Measurements from ENCODE around the gene POU2AF2. TPM values are rescaled to one million over a fixed set of nuclear protein-coding genes. Genes with fewer than 3 reads are reported as not detected.
"Not testable (repeated sequence)": the region's sequence is repeated elsewhere in the genome, so short reads cannot be mapped to it uniquely, and the experiment has no call there.

POU2AF2 gene, protein sequence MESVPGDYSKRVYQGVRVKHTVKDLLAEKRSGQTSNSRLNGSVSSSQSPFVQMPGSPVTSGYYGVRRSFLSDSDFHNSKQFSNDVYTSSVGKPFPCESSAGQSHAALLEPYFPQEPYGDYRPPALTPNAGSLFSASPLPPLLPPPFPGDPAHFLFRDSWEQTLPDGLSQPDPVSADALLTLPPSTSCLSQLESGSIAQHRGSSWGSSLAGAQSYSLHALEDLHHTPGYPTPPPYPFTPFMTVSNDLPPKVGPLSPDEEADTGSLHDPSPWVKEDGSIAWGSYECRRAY
- total RNA-seq: not detected in 2 replicates

DNA sequence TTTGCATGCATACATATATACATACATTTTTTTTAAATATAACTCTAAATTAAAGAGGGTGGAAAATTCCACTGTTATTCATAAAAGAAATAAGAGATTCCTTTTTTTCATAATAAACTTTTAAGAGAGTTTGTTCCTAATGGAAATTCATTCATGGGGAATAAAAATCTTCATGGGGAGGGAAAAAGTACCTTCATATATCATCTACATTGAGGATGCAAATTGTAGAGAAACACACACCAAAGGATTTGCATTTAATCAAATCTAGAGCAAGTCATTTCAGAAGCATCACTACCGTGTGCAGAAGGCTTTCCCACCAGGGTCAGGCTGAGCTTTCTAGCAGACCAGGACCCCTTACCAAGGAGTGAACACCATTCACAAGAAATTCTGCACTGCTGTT lies at the start of gene POU2AF2:
TSS of gene POU2AF2 (plus strand) at position 301 of the 400 bp plus-strand sequence. CDS start 129 bp downstream, outside the sequence.
- DNase-seq (ENCODE audit: low read depth in 2 of 2): no peak

DNA sequence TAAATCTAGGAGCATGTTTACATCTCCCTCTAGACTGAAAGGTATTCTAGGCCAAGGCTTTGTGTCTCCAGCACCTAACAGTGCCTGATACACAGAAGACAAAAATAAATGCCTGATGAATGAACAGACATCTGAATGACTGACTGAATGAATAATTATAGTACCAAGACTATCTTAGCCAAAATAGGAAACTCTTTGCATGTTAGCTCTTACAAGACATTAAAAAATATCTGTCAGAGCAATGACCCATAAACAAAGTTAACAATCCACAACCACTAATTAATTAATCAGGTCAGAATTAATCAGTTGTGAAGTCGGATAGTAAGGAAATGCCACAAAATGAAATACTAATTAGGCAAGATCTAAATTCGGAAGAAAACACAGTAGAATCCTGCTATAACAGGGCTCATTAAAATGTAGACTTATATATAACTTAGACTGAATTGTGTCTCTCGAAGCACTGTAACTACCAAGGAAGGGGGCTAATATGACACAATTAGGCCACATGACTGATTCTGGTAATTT lies 45.5 kb upstream of the POU2AF2 start:
- DNase-seq (ENCODE audit: low read depth in 2 of 2): no peak

DNA sequence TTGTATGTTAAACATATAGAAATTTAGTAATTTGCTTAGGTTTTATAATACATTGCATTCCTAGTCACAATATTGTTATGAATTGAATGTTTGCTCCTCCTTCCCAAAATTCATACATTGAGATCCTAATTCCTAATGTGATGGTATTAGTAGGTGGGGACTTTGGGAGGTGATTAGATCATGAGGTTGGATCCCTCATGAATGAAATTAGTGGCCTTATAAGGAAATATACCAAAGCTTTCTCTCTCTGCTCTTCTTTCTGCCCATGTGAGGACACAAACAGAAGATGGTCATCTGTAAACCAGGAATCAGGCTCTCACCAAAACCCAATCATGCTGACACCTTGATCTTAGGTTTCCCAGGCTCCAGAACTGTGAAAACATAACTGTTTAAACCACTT lies 41.3 kb upstream of the POU2AF2 start:
- no peak for DNase-seq (ENCODE audit: low read depth in 2 of 2)

- DNase-seq (ENCODE audit: low read depth in 2 of 2): no peak
These were observed 39.7 kb upstream of the POU2AF2 start for GRCh38 chr11:111205632-111206385.

GRCh38 chr11:111206472-111206871 lies 39.1 kb upstream of the POU2AF2 start:
- DNase-seq (ENCODE audit: low read depth in 2 of 2): no peak

- DNase-seq (ENCODE audit: low read depth in 2 of 2): no peak
These were observed 38.3 kb upstream of the POU2AF2 start for GRCh38 chr11:111207213-111207612.

DNA sequence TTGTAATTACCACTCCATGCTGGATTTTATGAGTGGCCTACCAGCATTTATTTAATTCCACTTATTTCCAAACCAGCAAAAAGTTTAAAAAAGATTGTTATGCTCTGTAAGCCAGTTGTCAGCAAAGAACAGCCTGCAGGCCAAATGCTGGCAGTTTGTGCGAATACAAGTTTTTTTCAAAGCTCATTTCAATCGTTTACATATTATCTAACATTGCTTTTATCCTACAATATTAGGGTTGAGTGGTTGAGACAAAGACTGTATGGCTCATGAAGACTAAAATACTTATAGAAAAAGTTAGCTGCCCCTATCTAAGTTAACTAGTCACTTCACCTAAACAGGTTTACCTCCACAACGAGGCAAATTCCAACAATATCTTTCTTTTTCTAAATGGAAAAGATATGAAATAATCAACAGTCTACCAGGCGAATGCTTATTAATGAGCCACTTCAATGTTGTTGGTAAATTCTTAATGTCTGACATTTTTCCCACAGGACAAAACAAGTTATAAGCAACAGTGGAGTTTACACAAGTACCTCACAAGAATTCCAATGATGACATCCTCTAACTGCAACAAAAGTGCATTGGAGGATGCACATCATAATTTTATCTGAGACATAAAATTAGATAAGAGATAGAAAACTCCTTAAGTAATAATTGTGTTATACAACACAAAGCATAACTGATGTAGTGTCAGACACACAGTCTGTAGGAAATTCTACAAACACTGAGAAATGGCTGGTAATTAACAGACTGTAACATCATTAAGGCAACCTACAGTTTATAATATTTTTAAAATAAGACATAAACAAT lies 35.8 kb upstream of the POU2AF2 start:
- DNase-seq (ENCODE audit: low read depth in 2 of 2): no peak

DNA sequence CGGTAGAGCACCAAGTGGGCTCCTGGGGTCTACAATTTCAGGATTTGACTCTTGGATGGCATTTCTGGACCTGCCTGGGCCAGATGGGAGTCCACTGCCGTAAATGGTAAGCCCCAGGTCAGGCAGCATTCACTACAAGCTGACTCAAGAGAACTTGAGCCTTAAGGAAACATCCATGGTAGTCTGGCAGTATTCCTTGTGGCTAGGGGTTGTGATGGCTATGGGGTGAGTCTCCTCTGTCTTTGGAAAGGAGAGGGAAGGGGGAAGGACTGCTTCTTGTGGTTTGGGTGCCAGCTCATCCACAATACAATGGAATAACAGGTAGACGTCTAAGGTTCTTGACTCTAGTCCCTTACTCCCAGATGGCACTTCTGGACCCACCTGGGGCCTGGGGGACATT lies 32.3 kb upstream of the POU2AF2 start:
- no peak for DNase-seq (ENCODE audit: low read depth in 2 of 2)

- no peak for DNase-seq (ENCODE audit: low read depth in 2 of 2)
These were observed 24.8 kb upstream of the POU2AF2 start for GRCh38 chr11:111220721-111221120.

GRCh38 chr11:111221208-111221607 lies 24.3 kb upstream of the POU2AF2 start:
- no peak for DNase-seq (ENCODE audit: low read depth in 2 of 2)

DNA sequence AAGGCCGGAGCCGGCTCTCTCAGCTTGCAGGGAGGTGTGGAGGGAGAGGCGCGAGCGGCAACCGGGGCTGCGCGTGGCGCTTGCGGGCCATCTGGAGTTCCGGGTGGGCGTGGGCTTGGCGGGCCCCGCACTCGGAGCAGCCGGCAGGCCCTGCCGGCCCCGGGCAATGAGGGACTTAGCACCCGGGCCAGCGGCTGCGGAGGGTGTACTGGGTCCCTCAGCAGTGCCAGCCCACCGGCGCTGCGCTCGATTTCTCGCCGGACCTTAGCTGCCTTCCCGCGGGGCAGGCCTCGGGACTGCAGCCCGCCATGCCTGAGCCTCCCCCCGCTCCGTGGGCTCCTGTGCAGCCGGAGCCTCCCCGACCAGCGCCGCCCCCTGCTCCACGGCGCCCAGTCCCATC lies 23.6 kb upstream of the POU2AF2 start:
- DNase-seq (ENCODE audit: low read depth in 2 of 2): not testable (repeated sequence)

GRCh38 chr11:111222821-111223455 lies 22.6 kb upstream of the POU2AF2 start:
- not testable (repeated sequence) for DNase-seq (ENCODE audit: low read depth in 2 of 2)

DNA sequence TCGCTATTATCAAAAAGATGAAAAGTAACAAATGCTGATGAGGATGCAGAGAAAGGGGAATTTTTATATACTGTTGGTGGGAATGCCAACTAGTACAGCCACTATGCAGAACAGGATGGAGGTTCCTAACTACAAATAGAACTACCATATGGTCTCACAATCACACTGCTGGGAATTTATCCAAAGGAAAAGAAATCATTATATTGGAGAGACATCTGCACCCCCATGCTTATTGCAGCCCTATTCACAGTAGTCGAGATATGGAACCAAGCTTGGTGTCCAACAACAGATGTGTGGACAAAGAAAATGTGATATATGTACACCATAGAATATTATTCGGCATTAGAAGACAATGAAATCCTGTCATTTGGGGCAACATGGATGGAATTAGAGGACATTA lies 19.6 kb upstream of the POU2AF2 start:
- no peak for DNase-seq (ENCODE audit: low read depth in 2 of 2)

GRCh38 chr11:111229604-111230003 lies 15.9 kb upstream of the POU2AF2 start:
- no peak for DNase-seq (ENCODE audit: low read depth in 2 of 2)

DNA sequence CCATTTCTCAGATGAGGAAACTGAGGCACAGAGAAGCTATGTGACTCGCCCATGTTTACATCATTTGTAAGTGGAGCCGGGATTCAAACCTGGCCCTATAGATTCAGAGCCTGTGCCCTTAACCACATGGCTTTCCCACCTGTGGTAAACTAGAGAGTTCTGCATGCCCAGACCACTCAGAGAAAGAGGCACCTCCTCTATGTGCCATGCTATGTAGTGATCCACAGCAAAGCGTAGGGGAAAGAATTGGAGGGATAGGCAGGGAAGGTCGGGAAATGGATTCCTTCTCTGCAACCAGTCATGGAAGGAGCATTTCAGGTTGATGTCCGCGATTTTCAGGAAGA lies 15.4 kb upstream of the POU2AF2 start:
- no peak for DNase-seq (ENCODE audit: low read depth in 2 of 2)

- no peak for DNase-seq (ENCODE audit: low read depth in 2 of 2)
These were observed 13.7 kb upstream of the POU2AF2 start for GRCh38 chr11:111231836-111232235.

- no peak for DNase-seq (ENCODE audit: low read depth in 2 of 2)
These were observed 9.1 kb upstream of the POU2AF2 start for GRCh38 chr11:111236383-111236782.

DNA sequence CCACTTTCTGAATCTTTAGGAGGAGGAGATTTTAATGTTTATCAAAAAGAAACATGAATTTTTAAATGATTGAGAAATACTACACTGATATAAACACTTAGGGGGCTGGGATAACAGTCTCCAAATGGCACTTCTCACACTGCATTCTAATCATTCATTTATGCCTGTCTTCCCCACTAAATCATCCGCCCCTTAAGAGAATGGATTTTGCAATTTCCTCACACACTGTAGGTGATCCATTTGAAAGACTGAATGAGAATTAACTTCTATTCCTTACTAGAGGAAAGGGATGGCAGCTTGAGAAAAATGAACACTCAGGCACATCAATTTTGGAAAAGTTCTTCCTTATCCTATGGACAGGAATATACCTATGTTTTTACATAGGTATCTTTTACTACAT lies 7.6 kb upstream of the POU2AF2 start:
- no peak for DNase-seq (ENCODE audit: low read depth in 2 of 2)

GRCh38 chr11:111246956-111247355 lies 1.4 kb downstream of the POU2AF2 start:
- DNase-seq (ENCODE audit: low read depth in 2 of 2): no peak

- DNase-seq (ENCODE audit: low read depth in 2 of 2): no peak
These were observed 5.4 kb downstream of the POU2AF2 start for GRCh38 chr11:111250936-111251335.

- DNase-seq (ENCODE audit: low read depth in 2 of 2): no peak
These were observed 7.6 kb downstream of the POU2AF2 start for GRCh38 chr11:111253131-111253530.

- DNase-seq (ENCODE audit: low read depth in 2 of 2): no peak
These were observed 8.1 kb downstream of the POU2AF2 start for GRCh38 chr11:111253630-111254029.
